HEK293 (cell line): ENCODE data around the gene PRRT1.
A peak's percentile ranks its signal among the peaks of the same experiment; 100 is the strongest.

ENCODE experiments used
- GLIS1 ChIP-seq: fragments of 450-650 bp; formaldehyde crosslinking; IDR thresholded peaks from 2 replicates; pipeline ENCODE4 v1.5.1; 2016; ENCODE audit warnings: missing biosample characterization, missing genetic modification characterization
- GLIS2 ChIP-seq: fragments of 450-650 bp; formaldehyde crosslinking; IDR thresholded peaks from 2 replicates; pipeline ENCODE4 v1.5.1; 2016; ENCODE audit warnings: missing biosample characterization, missing genetic modification characterization
- PRDM1 ChIP-seq: fragments of 450-650 bp; formaldehyde crosslinking; IDR thresholded peaks from 2 replicates; pipeline ENCODE4; 2016; ENCODE audit warnings: missing biosample characterization, missing genetic modification characterization
- SP7 ChIP-seq: fragments of 450-650 bp; formaldehyde crosslinking; IDR thresholded peaks from 2 replicates; pipeline ENCODE4 v1.5.1; 2016; ENCODE audit warnings: missing biosample characterization, missing genetic modification characterization
- TRIM28 ChIP-seq: IDR thresholded peaks from 2 replicates; pipeline ENCODE4 v1.6.1; 2011; ENCODE audit warnings: low read length, control low read depth, borderline replicate concordance
- YY1 ChIP-seq: fragments of 450-650 bp; formaldehyde crosslinking; IDR thresholded peaks from 2 replicates; pipeline ENCODE4 v1.5.1; 2018; ENCODE audit warnings: missing biosample characterization, missing genetic modification characterization
- ZBTB8A ChIP-seq: fragments of 450-650 bp; formaldehyde crosslinking; IDR thresholded peaks from 2 replicates; pipeline ENCODE4 v1.5.1; 2016; ENCODE audit warnings: missing biosample characterization, missing genetic modification characterization
- ZFP3 ChIP-seq: fragments of 450-650 bp; formaldehyde crosslinking; IDR thresholded peaks from 2 replicates; pipeline ENCODE4 v1.5.1; 2016; ENCODE audit warnings: low read depth, missing biosample characterization, missing genetic modification characterization
- ZNF114 ChIP-seq: fragments of 450-650 bp; formaldehyde crosslinking; IDR thresholded peaks from 2 replicates; pipeline ENCODE4 v1.5.0; 2017; ENCODE audit warnings: missing biosample characterization, missing genetic modification characterization
- ZNF121 ChIP-seq: fragments of 450-650 bp; formaldehyde crosslinking; IDR thresholded peaks from 2 replicates; pipeline ENCODE4 v1.5.1; 2016; ENCODE audit warnings: missing biosample characterization, missing genetic modification characterization
- ZNF133 ChIP-seq: fragments of 450-650 bp; formaldehyde crosslinking; IDR thresholded peaks from 2 replicates; pipeline ENCODE4 v1.5.1; 2016; ENCODE audit warnings: missing biosample characterization, missing genetic modification characterization
- ZNF18 ChIP-seq: fragments of 450-650 bp; formaldehyde crosslinking; IDR thresholded peaks from 2 replicates; pipeline ENCODE4 v1.5.1; 2016; ENCODE audit warnings: missing biosample characterization, missing genetic modification characterization
- ZNF221 ChIP-seq: fragments of 450-650 bp; formaldehyde crosslinking; IDR thresholded peaks from 2 replicates; pipeline ENCODE4 v1.5.1; 2017; ENCODE audit warnings: missing biosample characterization, missing genetic modification characterization, borderline replicate concordance
- ZNF248 ChIP-seq: fragments of 450-650 bp; formaldehyde crosslinking; IDR thresholded peaks from 2 replicates; pipeline ENCODE4 v1.5.1; 2017; ENCODE audit warnings: missing biosample characterization, missing genetic modification characterization
- ZNF362 ChIP-seq: fragments of 450-650 bp; formaldehyde crosslinking; IDR thresholded peaks from 2 replicates; pipeline ENCODE4 v1.5.1; 2016; ENCODE audit warnings: missing biosample characterization, missing genetic modification characterization
- ZNF366 ChIP-seq: fragments of 450-650 bp; formaldehyde crosslinking; conservative IDR thresholded peaks from 2 replicates; pipeline ENCODE4 v1.5.1; 2016; ENCODE audit warnings: missing biosample characterization, missing genetic modification characterization
- ZNF391 ChIP-seq: fragments of 450-650 bp; formaldehyde crosslinking; IDR thresholded peaks from 2 replicates; pipeline ENCODE4 v1.5.1; 2016; ENCODE audit warnings: low read depth, missing biosample characterization, missing genetic modification characterization, borderline replicate concordance
- ZNF544 ChIP-seq: fragments of 450-650 bp; formaldehyde crosslinking; IDR thresholded peaks from 2 replicates; pipeline ENCODE4 v1.5.0; 2017; ENCODE audit warnings: missing biosample characterization, missing genetic modification characterization
- ZNF560 ChIP-seq: fragments of 450-650 bp; formaldehyde crosslinking; IDR thresholded peaks from 2 replicates; pipeline ENCODE4 v1.5.1; 2017; ENCODE audit warnings: missing biosample characterization, missing genetic modification characterization, borderline replicate concordance
- ZNF596 ChIP-seq: fragments of 450-650 bp; IDR thresholded peaks from 2 replicates; pipeline ENCODE4 v1.5.0; 2018; ENCODE audit warnings: missing biosample characterization, mild to moderate bottlenecking, missing genetic modification characterization, moderate library complexity
- ZNF626 ChIP-seq: fragments of 450-650 bp; sonication (Bioruptor Pico); formaldehyde crosslinking; IDR thresholded peaks from 2 replicates; pipeline ENCODE4 v1.5.1; 2018; ENCODE audit warnings: missing biosample characterization, missing genetic modification characterization, inconsistent platforms
- ZNF629 ChIP-seq: fragments of 450-650 bp; formaldehyde crosslinking; IDR thresholded peaks from 2 replicates; pipeline ENCODE4 v1.5.1; 2017; ENCODE audit warnings: missing biosample characterization, missing genetic modification characterization
- ZNF707 ChIP-seq: fragments of 450-650 bp; formaldehyde crosslinking; IDR thresholded peaks from 2 replicates; pipeline ENCODE4 v1.5.1; 2016; ENCODE audit warnings: missing biosample characterization, missing genetic modification characterization
- ZNF76 ChIP-seq: fragments of 450-650 bp; formaldehyde crosslinking; IDR thresholded peaks from 2 replicates; pipeline ENCODE4; 2016; ENCODE audit warnings: low read depth, missing biosample characterization, missing genetic modification characterization, borderline replicate concordance
- ZNF777 ChIP-seq: fragments of 450-650 bp; formaldehyde crosslinking; IDR thresholded peaks from 2 replicates; pipeline ENCODE4 v1.5.1; 2017; ENCODE audit warnings: missing biosample characterization, missing genetic modification characterization, borderline replicate concordance
- ZSCAN16 ChIP-seq: fragments of 450-650 bp; formaldehyde crosslinking; IDR thresholded peaks from 2 replicates; pipeline ENCODE4 v1.5.1; 2016; ENCODE audit warnings: missing biosample characterization, missing genetic modification characterization
- ZSCAN23 ChIP-seq: fragments of 450-650 bp; formaldehyde crosslinking; IDR thresholded peaks from 2 replicates; pipeline ENCODE4 v1.5.1; 2016; ENCODE audit warnings: missing biosample characterization, missing genetic modification characterization
- TF ChIP-seq, protein P1 (sequence below): fragments of 450-650 bp; formaldehyde crosslinking; IDR thresholded peaks from 2 replicates; pipeline ENCODE4 v1.5.1; 2017; ENCODE audit warnings: missing biosample characterization, missing genetic modification characterization
- TF ChIP-seq, protein P2 (sequence below): fragments of 450-650 bp; formaldehyde crosslinking; IDR thresholded peaks from 2 replicates; pipeline ENCODE4 v1.5.1; 2016; ENCODE audit warnings: missing biosample characterization, missing genetic modification characterization

PRRT1 gene

GRCh38 chr6:32153564-32154513 is 2.1 kb upstream of the PRRT1 start, which contains the start of gene PPT2 (continued):
- TF ChIP-seq ZNF362, result no peak
- TF ChIP-seq ZNF544 (tag by site-specific recombination), result no peak
- TF ChIP-seq ZNF629 (tag by site-specific recombination), result peak; percentile 93
- peak; percentile 88 for TF ChIP-seq ZBTB8A (tag by site-specific recombination)
- TF ChIP-seq SP7 (tag by site-specific recombination), result 0 out of 2 replicates have a peak, but pooled peaks have one; percentile 39
- TF ChIP-seq, protein P1, sequence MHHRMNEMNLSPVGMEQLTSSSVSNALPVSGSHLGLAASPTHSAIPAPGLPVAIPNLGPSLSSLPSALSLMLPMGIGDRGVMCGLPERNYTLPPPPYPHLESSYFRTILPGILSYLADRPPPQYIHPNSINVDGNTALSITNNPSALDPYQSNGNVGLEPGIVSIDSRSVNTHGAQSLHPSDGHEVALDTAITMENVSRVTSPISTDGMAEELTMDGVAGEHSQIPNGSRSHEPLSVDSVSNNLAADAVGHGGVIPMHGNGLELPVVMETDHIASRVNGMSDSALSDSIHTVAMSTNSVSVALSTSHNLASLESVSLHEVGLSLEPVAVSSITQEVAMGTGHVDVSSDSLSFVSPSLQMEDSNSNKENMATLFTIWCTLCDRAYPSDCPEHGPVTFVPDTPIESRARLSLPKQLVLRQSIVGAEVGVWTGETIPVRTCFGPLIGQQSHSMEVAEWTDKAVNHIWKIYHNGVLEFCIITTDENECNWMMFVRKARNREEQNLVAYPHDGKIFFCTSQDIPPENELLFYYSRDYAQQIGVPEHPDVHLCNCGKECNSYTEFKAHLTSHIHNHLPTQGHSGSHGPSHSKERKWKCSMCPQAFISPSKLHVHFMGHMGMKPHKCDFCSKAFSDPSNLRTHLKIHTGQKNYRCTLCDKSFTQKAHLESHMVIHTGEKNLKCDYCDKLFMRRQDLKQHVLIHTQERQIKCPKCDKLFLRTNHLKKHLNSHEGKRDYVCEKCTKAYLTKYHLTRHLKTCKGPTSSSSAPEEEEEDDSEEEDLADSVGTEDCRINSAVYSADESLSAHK, result 0 out of 2 replicates have a peak, but pooled peaks have one; percentile 19
- TF ChIP-seq ZNF18 (tag by site-specific recombination), result no peak
- TF ChIP-seq ZNF76, result peak; percentile 50; the same call in 1 of the 2 replicates
- no peak for TF ChIP-seq ZNF626 (tag by site-specific recombination)
- no peak for TF ChIP-seq ZNF248 (tag by site-specific recombination)
- peak; percentile 25 for TF ChIP-seq GLIS2 (tag by site-specific recombination)
- no peak for TF ChIP-seq ZNF133 (tag by site-specific recombination)
- peak; percentile 79 for TF ChIP-seq ZNF121 (tag by site-specific recombination)
- no peak for TF ChIP-seq ZNF560 (tag by site-specific recombination)
- peak; percentile 39; the same call in 1 of the 2 replicates for TF ChIP-seq PRDM1 (tag by site-specific recombination)
- TF ChIP-seq ZNF221 (tag by site-specific recombination), result no peak
- no peak for TF ChIP-seq ZNF114 (tag by site-specific recombination)
- no peak for TF ChIP-seq ZNF777 (tag by site-specific recombination)
- TF ChIP-seq ZNF596, result no peak
- no peak; the same call in 1 of the 2 replicates for TF ChIP-seq ZNF391
- TF ChIP-seq ZSCAN16 (tag by site-specific recombination), result peak; percentile 39; the same call in 1 of the 2 replicates
- TF ChIP-seq, protein P2, sequence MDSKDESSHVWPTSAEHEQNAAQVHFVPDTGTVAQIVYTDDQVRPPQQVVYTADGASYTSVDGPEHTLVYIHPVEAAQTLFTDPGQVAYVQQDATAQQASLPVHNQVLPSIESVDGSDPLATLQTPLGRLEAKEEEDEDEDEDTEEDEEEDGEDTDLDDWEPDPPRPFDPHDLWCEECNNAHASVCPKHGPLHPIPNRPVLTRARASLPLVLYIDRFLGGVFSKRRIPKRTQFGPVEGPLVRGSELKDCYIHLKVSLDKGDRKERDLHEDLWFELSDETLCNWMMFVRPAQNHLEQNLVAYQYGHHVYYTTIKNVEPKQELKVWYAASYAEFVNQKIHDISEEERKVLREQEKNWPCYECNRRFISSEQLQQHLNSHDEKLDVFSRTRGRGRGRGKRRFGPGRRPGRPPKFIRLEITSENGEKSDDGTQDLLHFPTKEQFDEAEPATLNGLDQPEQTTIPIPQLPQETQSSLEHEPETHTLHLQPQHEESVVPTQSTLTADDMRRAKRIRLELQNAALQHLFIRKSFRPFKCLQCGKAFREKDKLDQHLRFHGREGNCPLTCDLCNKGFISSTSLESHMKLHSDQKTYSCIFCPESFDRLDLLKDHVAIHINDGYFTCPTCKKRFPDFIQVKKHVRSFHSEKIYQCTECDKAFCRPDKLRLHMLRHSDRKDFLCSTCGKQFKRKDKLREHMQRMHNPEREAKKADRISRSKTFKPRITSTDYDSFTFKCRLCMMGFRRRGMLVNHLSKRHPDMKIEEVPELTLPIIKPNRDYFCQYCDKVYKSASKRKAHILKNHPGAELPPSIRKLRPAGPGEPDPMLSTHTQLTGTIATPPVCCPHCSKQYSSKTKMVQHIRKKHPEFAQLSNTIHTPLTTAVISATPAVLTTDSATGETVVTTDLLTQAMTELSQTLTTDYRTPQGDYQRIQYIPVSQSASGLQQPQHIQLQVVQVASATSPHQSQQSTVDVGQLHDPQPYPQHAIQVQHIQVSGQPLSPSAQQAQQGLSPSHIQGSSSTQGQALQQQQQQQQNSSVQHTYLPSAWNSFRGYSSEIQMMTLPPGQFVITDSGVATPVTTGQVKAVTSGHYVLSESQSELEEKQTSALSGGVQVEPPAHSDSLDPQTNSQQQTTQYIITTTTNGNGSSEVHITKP (tag by site-specific recombination), result peak; percentile 100
- TF ChIP-seq TRIM28, result no peak
- TF ChIP-seq YY1 (tag by site-specific recombination), result 0 out of 2 replicates have a peak, but pooled peaks have one; percentile 17
- TF ChIP-seq GLIS1 (tag by site-specific recombination), result peak; percentile 52
- no peak for TF ChIP-seq ZSCAN23 (tag by site-specific recombination)
- no peak for TF ChIP-seq ZFP3 (tag by site-specific recombination)
- TF ChIP-seq ZNF707 (tag by site-specific recombination), result no peak
- TF ChIP-seq ZNF366 (tag by site-specific recombination), result peak; percentile 61
- TF ChIP-seq, all 188 proteins: peak for 57
